GF-D8 (cell line): Measurements from ENCODE around the gene ZSCAN1.
"Not testable (repeated sequence)": the region's sequence is repeated elsewhere in the genome, so short reads cannot be mapped to it uniquely, and the experiment has no call there.

Experiments
- DNase-seq: peaks from one replicate; lab custom pipeline; 2025; lab: John Stamatoyannopoulos, UW

ZSCAN1 gene

GRCh38 chr19:58033741-58034476, at the start of gene ZSCAN1:
TSS of gene ZSCAN1 (plus strand) at chr19:58034025. CDS start at chr19:58037837, 3,812 bp downstream.
- DNase-seq, result no peak

- no peak for DNase-seq
Measured at GRCh38 chr19:57992841-57993240, 41.0 kb upstream of the ZSCAN1 start.

GRCh38 chr19:58000677-58001076, 33.1 kb upstream of the ZSCAN1 start:
- DNase-seq, result no peak

GRCh38 chr19:58001895-58002369, 31.9 kb upstream of the ZSCAN1 start:
- peak; percentile 6 for DNase-seq

GRCh38 chr19:58002384-58003173, 31.2 kb upstream of the ZSCAN1 start, which contains the start of gene ZNF606:
TSS of gene ZNF606 (minus strand) at chr19:58002820. CDS start at chr19:58001319, 1,501 bp downstream.
- peak; percentile 18 for DNase-seq

- DNase-seq, result no peak
Measured at GRCh38 chr19:58003174-58003828, 30.5 kb upstream of the ZSCAN1 start.

GRCh38 chr19:58007285-58007684, 26.5 kb upstream of the ZSCAN1 start:
- no peak for DNase-seq

GRCh38 chr19:58008877-58009276, 24.9 kb upstream of the ZSCAN1 start:
- DNase-seq, result not testable (repeated sequence)

GRCh38 chr19:58009301-58009665, 24.5 kb upstream of the ZSCAN1 start:
- no peak for DNase-seq

- peak; percentile 36 for DNase-seq
Measured at GRCh38 chr19:58009666-58010301, 24.0 kb upstream of the ZSCAN1 start.

GRCh38 chr19:58010507-58010906, 23.3 kb upstream of the ZSCAN1 start:
- DNase-seq, result no peak

- DNase-seq, result no peak
Measured at GRCh38 chr19:58014141-58014540, 19.7 kb upstream of the ZSCAN1 start.

GRCh38 chr19:58020129-58020528, 13.7 kb upstream of the ZSCAN1 start:
- no peak for DNase-seq

GRCh38 chr19:58021541-58022282, 12.1 kb upstream of the ZSCAN1 start:
- no peak for DNase-seq

- no peak for DNase-seq
Measured at GRCh38 chr19:58022283-58022660, 11.6 kb upstream of the ZSCAN1 start.

- no peak for DNase-seq
Measured at GRCh38 chr19:58024661-58025060, 9.2 kb upstream of the ZSCAN1 start.

GRCh38 chr19:58034477-58034793, 610 bp downstream of the ZSCAN1 start:
- DNase-seq, result no peak

GRCh38 chr19:58035863-58036262, 2.0 kb downstream of the ZSCAN1 start:
- no peak for DNase-seq

- no peak for DNase-seq
Measured at GRCh38 chr19:58037927-58038687, 4.3 kb downstream of the ZSCAN1 start.

- no peak for DNase-seq
Measured at GRCh38 chr19:58038688-58039204, 4.9 kb downstream of the ZSCAN1 start.
